Stimulated activated CD8-positive, alpha-beta memory T cell treated with anti-CD3 and anti-CD28 coated beads, Interleukin-15, amount 100 ng/mL, for 24 hours (primary cell): ENCODE measurements around the gene CR1L.
"Not testable (repeated sequence)": the region's sequence is repeated elsewhere in the genome, so short reads cannot be mapped to it uniquely, and the experiment has no call there.

Source experiments
- DNase-seq: peaks from one replicate; pipeline ENCODE4 v3.0.0-alpha.2; 2020; ENCODE audit warnings: low read depth

Gene CR1L

DNA sequence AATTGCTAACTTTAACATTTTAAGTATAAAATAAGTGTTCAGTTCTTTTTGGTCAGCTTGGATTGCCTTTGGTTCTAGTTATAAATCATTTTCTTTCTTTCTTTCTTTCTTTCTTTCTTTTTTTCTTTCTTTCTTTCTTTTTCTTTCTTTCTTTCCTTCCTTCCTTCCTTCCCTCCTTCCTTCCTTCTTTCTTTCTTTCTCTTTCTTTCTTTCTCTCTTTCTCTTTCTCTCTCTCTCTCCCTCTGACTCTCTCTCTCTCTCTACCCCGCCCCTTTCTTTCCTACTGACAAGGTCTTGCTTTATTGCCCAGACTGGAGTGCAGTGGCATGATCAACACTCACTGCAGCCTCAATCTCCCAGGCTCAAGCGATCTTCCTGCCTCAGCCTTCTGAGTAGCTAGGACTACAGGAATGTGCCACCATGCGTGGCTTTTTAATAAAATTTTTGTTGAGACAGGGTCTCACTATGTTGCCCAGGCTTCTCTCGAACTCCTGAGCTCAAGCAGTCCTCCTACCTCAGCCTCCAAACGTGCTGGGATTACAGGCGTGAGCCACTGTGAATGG, 38.0 kb downstream of the CR1L start:
- DNase-seq, result not testable (repeated sequence)

DNA sequence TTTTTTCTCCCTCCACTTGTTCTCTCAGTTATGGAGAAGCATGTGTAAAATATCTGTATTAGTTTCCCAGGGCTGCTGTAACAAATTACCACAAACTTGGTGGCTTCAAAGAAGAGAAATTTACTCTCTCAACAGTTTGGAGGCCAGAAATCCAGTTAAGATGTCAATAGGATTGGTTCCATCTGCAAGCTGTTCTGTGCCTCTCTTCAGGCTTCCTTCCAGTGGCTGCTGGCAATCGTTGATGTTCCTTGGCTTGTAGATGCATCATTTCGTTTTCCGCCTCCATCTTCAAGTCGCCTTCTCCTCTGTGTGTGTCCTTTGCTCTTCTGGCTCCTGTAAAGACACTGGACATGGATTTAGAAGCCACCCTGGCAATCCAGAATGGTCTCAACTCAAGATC, 45.6 kb downstream of the CR1L start:
- not testable (repeated sequence) for DNase-seq

DNA sequence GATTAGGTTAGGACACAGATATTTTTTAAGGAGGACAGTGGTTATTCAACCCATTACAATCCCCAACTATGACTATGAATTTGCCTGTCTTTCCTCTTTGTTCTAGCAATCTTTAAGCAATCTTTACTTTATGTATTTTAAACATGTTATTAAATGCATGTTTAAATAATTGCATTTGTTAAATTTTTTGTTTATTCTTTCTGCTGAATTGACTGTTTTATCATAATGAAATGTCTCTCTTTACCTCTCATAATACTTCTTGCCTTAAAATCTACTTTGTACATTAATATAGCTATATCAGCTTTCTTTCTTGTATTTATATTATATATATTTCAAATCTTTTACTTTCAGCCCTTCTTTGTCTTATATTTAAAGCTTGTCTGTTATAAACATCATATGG, 46.1 kb downstream of the CR1L start:
- no peak for DNase-seq

DNA sequence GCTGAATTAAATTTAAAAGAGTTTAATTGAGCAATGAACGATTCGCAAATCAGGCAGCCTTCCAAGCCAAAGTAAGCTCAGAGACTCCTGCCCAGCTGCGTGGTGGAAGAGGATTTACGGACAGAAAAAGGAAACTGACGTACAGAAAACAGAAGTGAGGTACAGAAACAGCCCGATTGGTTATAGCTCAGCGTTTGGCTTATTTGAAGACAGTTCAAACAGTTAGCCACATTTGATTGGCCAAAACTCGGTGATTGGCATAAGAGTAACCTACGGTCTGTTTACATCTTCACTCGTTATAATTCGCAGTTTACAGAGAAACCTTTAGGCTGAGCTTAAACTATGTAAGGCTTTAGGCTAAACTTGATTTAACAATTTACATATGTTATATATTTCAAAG, 46.9 kb downstream of the CR1L start:
- no peak for DNase-seq

DNA sequence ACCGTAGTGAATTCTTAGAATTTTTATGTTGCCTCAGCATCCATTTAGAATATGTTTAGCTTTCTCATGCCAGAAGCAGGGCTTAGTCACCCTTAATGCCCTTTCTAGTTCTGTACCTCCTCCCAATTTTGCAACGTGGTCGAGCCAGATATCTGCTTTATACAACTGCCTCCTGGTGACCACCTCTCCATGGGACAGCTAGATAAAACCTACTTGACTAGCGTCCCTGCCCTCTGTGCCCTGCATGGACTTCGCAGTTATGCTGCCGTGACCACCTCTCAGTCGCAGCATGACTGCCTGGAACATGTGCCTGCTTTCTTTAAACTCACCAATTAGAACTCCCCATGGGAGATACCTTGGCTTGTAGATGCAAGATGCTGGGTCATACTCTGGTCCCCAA, 47.4 kb downstream of the CR1L start:
- DNase-seq, result not testable (repeated sequence)

DNA sequence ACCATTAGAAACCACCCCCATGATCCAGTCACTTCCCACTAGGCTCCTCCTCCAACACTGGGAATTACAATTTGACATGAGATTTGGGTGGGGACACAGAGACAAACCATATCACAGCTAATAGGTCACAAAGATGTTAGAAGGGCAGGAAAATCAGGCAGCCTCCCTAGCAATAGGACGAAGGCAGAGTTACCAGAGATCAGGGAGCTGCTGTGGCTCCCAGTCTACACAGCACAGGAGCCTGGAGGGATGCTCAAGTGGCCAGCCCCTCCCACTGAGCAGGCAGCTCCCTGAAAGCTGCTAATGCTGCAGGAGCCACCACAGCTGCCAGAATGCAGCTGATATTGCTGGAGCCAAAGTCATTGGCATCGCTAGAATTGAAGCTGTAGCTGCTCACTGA, 51.0 kb downstream of the CR1L start:
- no peak for DNase-seq

DNA sequence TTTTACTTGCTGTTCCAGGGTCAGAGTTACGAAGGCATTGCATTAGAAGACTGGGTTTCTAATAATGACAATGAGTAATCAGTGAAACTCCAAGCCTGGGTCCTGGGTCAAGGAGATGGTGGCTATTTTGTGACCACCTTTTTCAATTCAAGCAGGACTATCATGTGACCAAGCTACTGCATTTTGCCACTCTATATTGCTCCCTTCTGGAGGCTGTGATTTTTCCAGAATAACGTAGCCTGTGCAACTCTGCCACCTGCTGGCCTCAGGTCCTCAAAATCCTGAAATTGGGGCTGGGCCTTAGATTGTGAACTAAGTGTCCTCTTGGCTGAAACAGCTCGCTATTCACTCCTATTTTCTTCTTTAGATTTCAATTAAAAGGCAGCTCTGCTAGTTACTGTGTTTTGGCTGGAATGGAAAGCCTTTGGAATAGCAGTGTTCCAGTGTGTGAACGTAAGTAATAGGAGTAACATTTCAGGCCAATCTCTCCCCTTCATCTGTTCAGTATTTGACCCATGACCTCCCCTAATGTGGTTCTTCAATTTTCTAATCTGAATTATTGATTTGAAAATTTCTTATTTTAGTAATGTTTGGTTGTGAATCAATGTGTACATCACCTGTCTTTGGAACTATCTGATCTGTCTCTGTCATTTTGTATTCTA, 54.0 kb downstream of the CR1L start:
- DNase-seq, result no peak

DNA sequence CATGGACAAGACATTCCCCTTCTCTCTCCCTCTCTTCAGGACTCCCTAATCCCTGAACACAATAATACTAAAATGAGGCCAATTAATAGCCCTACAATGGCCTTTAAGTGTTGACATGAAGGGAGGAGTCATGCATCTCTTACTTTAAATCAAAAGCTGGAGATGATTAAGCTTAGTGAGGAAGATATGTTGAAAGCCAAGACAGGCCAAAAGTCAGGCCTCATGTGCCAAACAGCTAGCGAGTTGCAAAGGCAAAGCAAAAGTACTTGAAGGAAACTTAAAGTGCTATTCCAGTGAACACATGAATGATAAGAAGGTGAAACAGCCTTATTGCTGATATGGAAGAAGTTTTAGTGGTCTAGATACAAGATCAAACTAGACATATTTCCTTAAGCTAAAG, 57.4 kb downstream of the CR1L start:
- DNase-seq, result no peak

DNA sequence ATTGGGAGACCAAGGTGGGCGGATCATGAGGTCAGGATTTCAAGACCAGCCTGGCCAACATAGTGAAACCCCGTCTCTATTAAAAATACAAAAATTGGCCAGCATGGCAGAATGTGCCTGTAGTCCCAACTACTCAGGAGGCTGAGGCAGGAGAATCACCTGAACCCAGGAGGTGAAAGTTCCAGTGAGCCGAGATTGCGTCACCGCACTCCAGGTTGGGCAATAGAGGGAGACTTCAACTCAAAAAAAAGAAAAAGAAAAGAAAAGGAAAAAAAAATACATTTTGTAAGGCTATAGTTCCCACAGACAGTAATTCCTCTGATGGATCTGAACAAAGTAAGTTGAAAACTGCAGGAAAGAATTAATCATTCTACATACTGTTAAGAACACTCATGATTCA, 58.8 kb downstream of the CR1L start:
- no peak for DNase-seq

DNA sequence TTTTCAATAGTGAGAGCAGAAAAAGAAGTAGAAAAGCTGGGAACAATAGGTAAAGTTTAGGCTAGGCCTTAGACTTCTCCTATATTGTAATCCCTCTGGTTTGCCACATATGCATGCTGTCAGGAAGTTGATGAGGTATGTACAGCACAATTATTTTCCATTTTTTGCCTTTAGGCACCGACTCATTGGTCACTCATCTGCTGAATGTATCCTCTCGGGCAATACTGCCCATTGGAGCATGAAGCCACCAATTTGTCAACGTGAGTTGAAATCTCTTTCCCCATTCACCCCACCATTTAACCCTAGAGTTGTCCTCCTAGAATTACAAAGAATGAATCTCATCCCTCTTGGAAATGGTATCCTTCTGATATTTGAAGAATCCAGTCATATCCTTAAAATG, 63.1 kb downstream of the CR1L start:
- not testable (repeated sequence) for DNase-seq

DNA sequence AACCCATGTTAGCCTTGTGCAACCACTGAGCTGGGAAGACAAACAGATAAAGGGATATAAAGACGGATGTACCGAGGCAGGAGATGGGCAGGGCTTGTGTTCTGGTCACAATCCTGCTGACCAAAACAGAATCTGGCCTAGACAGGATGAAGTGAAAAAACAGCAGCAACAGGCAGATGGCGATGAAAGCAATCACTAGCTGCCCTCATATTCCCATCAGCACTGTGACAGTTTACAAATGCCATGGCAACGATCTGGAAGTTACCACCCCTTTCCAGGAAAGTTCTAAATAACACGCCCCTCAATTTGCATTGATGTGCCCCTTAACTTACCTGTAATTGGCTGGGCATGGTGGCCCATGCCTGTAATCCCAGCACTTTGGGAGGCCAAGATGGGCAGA, 66.4 kb downstream of the CR1L start:
- no peak for DNase-seq

DNA sequence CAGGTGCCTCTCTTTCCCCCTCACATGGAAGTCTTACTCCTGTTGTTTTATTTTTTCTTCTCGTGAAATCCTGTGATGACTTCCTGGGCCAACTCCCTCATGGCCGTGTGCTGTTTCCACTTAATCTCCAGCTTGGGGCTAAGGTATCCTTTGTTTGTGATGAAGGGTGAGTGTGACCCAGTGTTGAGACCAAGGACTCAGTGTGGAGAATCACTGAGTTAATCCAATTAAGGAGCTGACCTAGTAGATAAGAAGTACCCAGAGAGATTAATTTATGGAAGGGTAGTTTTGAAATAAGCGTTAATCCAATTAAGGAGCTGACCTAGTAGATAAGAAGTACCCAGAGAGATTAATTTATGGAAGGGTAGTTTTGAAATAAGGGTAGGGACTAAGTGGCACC, 67.8 kb downstream of the CR1L start:
- not testable (repeated sequence) for DNase-seq

DNA sequence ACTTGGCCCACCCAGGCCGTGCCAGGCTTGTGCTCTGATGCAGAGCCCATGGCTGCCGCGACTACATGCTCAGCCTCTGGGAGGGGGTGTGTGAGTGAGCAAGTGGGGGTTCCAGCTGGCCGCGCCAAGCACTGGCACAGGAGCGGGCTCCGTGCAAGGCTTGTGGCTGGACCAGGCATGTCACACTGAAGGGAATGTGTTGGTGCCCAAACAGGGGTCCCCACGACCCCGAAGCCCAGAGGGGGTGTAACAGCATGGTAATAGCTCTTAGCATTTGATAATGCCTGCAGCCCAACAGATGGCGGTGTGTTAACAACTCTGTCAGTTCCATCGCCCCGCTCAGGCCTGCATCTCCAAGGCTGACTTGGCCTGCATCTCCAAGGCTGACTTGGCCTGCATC, 68.6 kb downstream of the CR1L start:
- DNase-seq, result no peak

DNA sequence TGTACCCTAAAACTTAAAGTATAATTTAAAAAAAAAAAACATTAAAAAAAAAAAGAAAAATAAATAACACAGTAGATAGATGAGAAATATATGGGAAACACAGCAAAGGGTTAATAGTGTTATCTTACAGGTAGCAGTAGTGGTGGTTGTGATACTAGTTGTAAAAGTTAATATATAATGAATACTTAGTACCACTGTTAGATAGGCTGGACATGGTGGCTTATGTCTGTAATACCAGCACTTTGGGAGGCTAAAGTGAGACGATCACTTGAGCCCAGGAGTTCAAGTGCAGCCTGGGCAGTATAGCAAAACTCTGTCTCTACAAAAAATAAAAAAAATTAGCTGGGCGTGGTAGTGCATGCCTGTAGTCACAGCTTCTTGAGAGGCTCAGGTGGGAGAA, 74.3 kb downstream of the CR1L start:
- no peak for DNase-seq

DNA sequence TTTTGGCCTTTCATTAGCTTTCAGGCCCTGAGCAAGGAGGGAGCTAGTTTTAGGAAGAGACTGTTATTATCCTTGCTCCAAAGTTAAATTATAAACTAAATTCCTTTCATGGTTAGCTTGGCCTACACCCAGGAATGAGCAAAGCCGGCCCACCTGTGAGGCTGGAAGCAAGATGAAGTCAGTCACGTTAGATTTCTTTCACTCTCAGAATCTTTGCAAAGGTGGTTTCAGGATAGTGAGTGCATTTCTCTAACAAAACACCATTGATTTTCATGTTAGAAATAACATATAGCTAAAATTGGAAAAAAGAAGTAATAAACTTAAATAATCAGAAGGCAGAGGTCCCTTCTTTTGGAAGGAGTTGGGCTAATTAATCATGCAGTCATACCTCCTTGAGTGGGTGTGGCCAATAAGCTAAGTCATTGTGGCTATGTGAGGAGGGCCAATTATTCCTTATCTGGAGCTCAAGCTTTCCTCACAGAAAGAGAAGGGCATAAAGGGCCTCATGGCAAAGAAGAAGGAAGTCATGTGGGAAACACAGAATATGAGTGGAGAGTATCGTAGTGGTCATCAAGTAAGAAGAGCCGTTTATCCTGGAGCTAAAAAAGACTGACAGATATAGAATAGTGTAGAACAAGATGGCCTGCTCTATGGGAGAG, 83.4 kb downstream of the CR1L start:
- DNase-seq, result not testable (repeated sequence)

DNA sequence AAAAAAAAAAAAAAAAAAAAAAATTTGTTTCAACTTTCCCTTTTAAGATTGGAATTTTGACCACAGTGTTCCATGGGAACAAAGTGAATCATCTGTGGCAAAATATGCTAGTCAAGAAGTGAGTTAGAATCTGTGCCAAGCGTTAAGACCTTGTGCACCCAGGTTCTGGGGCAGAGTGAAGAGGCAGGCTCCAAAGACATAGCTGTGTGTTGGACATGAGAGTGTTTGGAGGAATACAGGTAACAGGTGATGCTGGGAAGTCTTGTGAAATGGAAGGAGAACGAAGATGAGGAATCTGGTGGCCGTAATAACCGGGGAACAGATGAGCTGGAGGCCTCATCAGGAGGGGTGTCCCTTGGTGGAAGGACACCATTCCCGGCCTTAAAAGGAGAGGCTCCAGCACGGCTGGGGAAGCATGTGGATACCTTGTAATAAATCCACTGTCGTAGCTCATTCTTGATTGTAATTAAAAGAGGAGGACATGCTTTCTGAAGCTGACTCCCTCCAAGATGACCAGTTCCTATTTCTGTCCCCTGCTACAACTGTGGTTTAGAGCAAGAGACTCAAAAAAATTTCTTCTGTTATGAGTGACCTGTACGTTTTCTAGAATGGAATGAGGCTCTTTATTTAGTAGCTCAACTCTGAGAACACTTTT, 92.7 kb downstream of the CR1L start:
- DNase-seq, result not testable (repeated sequence)

DNA sequence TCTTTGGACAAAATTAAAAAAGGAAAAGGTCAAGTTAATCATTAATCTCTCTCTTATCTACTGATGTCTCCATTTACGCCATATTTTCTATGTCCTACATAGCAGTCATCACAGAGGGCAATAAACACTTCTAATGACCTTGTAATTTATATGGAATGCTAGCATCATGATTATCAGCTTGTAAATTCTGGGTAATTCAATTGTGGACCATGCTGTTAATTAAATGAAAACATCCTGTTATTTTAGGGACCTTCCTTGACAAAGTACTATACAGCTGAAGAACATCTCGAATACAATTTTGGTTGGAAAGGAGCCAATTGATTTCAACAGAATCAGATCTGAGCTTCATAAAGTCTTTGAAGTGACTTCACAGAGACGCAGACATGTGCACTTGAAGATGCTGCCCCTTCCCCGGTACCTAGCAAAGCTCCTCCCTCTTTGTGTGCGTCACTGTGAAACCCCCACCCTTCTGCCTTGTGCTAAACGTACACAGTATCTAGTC, 93.3 kb downstream of the CR1L start:
- DNase-seq, result not testable (repeated sequence)

DNA sequence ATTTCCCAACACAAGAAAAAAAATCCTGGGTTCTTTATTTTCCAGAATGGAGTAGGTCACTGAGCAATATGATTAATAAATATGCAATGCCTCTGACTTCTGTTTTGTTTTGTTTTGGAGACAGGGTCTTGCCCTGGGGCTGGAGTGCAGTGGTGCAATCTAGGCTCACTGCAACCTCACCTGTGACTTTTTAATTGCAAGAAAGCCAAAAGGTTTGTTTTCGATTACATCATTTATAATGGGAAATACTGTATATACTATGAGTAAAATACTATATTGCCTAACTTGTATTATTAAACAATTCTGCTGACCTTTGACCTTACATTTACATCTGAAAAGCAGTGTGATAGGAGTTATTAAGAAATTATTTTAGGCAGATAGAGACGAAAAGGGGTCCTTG, 95.3 kb downstream of the CR1L start:
- no peak for DNase-seq

DNA sequence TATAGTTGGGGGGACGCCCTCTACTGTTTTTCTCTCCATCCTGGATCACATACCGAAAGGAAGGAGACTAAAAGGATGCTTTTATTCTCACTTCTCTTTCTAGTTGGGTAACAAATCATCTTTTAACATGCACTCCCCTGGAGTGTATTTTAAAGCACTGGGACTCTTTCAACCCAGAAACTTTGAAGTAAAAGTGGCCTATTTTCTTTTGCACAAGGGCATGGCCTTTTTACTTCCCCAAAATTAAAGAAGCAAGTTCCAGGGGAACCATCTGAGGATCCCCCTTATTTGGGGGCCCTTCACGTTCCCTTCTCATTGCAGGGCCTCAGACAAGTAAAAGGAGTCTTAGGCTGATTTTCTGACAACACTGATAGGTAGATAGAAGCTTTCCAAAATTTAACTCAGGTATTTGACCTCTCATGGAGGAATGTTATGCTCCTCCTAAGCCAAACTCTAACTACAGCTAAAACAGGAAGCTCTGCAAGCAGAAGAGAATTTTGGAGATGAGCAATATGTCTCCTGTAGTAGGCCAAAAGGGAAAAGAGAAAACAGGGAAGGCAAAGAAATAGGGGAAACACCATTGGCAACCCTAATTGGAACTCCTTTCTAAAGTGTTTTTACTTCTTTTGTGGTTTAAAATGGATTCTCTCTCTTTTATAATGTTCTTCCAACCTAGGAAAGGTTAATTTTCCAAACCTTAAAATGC, 98.1 kb downstream of the CR1L start:
- DNase-seq, result no peak

DNA sequence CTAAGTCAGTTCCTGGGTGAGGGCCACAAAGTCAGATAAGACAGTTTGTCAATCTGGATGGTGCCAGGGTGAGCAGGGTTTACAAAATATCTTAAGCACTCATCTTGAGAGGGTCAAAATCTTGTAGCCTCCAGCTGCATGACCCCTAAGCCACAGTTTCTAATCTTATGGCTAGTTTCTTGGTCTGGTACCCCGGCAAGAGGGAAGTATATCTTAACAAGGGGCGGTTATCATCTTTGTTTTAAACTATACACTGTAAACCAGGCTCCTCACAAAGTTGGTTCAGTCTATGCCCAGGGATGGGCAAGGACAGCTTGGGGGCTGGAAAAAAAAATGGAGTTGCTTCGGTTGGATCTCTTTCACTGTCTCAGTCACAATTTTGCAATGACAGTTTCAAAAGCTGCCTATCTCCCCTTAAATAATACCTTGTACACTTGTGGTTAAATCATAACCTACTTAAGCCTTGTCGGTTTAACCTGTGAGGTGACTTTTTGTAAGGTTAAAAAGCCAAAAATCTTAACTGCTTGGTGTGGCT, 99.1 kb downstream of the CR1L start:
- DNase-seq, result no peak

DNA sequence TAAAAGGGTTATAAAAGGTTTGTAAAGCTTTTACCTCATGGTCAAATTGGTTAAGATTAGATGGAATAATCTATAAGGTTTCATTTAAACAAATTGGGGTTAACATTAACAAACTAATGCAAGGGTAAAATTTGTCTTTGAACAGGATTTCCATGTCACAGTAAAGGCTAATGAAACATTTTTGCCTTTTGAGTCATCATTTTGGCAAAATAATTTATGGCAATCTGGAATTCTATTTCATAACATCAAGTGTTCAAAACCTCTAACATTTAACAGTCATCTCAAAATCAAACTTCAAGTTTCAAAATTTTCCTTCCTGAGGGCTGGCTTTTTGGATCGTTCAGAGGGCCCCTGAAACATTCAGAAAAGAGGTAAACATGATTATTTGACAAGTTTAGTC, 100.4 kb downstream of the CR1L start:
- no peak for DNase-seq
